ENCODE data around the gene RPL22. TPM values are rescaled to one million over a fixed set of nuclear protein-coding genes. Genes with fewer than 3 reads are reported as not detected.

The RPL22 gene
- total RNA-seq, 1 donor from 2014 or later = 414 TPM

DNA sequence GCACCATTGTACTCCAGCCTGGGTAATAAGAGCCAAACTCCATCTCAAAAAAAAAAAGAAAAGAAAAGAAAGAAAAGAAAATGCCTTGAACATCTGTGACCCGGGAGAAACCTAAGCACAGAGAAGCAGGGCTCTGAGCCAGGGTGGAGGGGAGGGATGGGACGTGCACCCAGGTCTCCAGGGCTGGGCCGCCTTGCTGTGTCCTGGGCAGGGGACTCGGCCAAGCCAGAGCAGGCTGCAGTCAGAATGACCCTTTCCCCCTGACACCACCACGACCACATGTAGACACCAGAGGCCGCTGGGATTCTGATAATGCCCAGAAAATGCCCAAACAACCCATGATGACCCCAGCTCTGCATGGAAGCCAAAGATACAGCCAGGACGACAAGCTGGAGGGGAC lies 37.1 kb downstream of the RPL22 start:
- Mint-ChIP-seq H3K9me3 (ENCODE audit: low read depth) (no peaks in the 10 kb centered on the region), H3K4me1 (ENCODE audit: low read depth) (peaks cover 2% of the 10 kb centered on the region), H3K36me3 (ENCODE audit: insufficient read depth) (no peaks in the 10 kb centered on the region), H3K27ac (no peak overlapping the region), H3K27me3 (peaks cover 45% of the 10 kb centered on the region), H3K4me3 (ENCODE audit: low read depth) (no peak overlapping the region)
- no peak for TF ChIP-seq CTCF (IDR thresholded peaks at IDR 0.05; ENCODE audit: unreplicated experiment)
- no peak for DNase-seq (ENCODE audit: low spot score, unreplicated experiment)

DNA sequence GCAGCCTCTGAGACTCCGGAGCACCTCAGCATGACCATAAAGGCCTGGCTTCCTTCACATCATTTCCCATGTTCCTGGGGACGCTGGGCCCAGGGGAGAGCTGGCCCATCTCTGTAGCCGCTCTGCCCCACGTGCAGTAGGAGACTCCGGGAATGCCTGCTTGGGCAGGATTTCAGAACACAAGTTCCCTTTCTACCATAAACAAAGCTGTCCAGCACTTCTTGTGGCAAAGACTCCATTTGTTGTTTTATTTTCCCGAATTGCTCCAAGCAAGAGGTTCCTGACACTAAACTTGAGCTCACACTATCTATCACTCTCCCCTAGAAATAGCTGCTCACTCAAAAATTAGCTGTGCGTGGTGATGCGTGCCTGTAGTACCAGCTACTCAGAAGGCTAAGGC lies 41.2 kb downstream of the RPL22 start:
- Mint-ChIP-seq H3K27ac (no peak overlapping the region), H3K4me3 (ENCODE audit: low read depth) (no peak overlapping the region)
- DNase-seq (ENCODE audit: low spot score, unreplicated experiment) = no peak

GRCh38 chr1:6157528-6158174 lies 41.7 kb downstream of the RPL22 start:
- Mint-ChIP-seq H3K27ac (no peak overlapping the region), H3K36me3 (ENCODE audit: insufficient read depth) (no peaks in the 10 kb centered on the region), H3K4me3 (ENCODE audit: low read depth) (no peak overlapping the region), H3K9me3 (ENCODE audit: low read depth) (no peaks in the 10 kb centered on the region), H3K4me1 (ENCODE audit: low read depth) (peaks cover 2% of the 10 kb centered on the region), H3K27me3 (peaks cover 30% of the 10 kb centered on the region)
- DNase-seq (ENCODE audit: low spot score, unreplicated experiment) = no peak
- TF ChIP-seq CTCF (IDR thresholded peaks at IDR 0.05; ENCODE audit: unreplicated experiment) = no peak

More for the DNA sequence above, 41.2 kb downstream of the RPL22 start:
- Mint-ChIP-seq H3K27me3 (peaks cover 29% of the 10 kb centered on the region), H3K36me3 (ENCODE audit: insufficient read depth) (no peaks in the 10 kb centered on the region), H3K4me1 (ENCODE audit: low read depth) (peaks cover 2% of the 10 kb centered on the region), H3K9me3 (ENCODE audit: low read depth) (no peaks in the 10 kb centered on the region)
- no peak for TF ChIP-seq CTCF (IDR thresholded peaks at IDR 0.05; ENCODE audit: unreplicated experiment)

GRCh38 chr1:6157132-6157527 lies 42.3 kb downstream of the RPL22 start:
- no peaks in the 10 kb centered on the region for H3K36me3 Mint-ChIP-seq (ENCODE audit: insufficient read depth)
- no peak overlapping the region for H3K27ac Mint-ChIP-seq
- no peaks in the 10 kb centered on the region for H3K9me3 Mint-ChIP-seq (ENCODE audit: low read depth)
- H3K27me3 Mint-ChIP-seq = peaks cover 35% of the 10 kb centered on the region
- H3K4me3 Mint-ChIP-seq (ENCODE audit: low read depth) = no peak overlapping the region
- DNase-seq (ENCODE audit: low spot score, unreplicated experiment) = no peak
- peaks cover 2% of the 10 kb centered on the region for H3K4me1 Mint-ChIP-seq (ENCODE audit: low read depth)
- no peak for TF ChIP-seq CTCF (IDR thresholded peaks at IDR 0.05; ENCODE audit: unreplicated experiment)

DNA sequence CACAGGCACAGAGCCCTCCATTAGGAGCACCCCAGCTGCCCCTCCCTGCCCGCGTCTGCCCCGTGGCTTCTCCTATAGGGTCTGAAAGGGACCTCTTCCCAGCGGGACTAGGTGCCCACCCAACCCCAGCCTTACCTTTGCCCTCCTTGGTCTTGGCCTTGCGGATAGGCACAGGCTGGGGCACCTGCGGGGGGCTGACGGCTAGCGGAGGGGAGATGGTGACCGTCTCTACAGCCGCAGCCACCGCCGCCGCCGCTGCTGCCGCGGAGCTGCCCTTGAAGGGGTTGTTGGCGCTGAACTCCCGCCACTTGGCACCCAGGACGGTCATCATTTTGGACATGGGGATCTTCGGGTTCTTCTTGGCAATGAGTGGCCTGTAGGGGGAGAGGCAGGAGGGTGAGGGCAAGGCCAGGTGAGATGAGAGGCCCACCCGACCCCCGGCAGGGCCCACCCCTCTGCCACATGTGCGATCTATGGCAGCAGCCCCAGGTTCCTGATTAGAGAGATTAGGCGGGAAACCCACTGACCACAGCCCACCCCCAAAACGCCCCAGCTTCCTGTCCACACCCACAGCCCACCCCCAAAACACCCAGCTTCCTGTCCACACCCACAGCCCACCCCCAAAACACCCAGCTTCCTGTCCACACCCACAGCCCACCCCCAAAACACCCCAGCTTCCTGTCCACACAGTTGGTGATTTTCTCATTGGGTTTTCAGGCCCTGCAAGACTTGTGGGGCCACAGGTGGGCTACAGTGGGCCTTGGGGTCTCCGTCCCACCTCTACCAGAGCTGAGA lies 44.7 kb downstream of the RPL22 start:
- TF ChIP-seq CTCF (IDR thresholded peaks at IDR 0.05; ENCODE audit: unreplicated experiment) = no peak
- Mint-ChIP-seq H3K4me3 (ENCODE audit: low read depth) (no peak overlapping the region), H3K36me3 (ENCODE audit: insufficient read depth) (no peaks in the 10 kb centered on the region), H3K9me3 (ENCODE audit: low read depth) (no peaks in the 10 kb centered on the region), H3K4me1 (ENCODE audit: low read depth) (peaks cover 2% of the 10 kb centered on the region), H3K27ac (no peak overlapping the region), H3K27me3 (peaks cover 32% of the 10 kb centered on the region)
- no peak for DNase-seq (ENCODE audit: low spot score, unreplicated experiment)
